ENCODE data around the gene DIP2C. TPM values are rescaled to one million over a fixed set of nuclear protein-coding genes. Genes with fewer than 3 reads are reported as not detected.

Gene DIP2C
- total RNA-seq, 1 experiment from 2014 or later: 11.0 TPM

GRCh38 chr10:436911-437665, 252.4 kb downstream of the DIP2C start (continued):
- no peak for TF ChIP-seq PREB (CRISPR knock-in tag; IDR thresholded peaks at IDR 0.05; ENCODE audit: borderline replicate concordance)
- TF ChIP-seq KAT7 (CRISPR knock-in tag; IDR thresholded peaks at IDR 0.05; ENCODE audit: borderline replicate concordance): no peak
- no peak for TF ChIP-seq ETV6 (CRISPR knock-in tag; IDR thresholded peaks at IDR 0.05)
- TF ChIP-seq ZNF121 (CRISPR knock-in tag; IDR thresholded peaks at IDR 0.05): no peak
- TF ChIP-seq FOXJ3 (CRISPR knock-in tag; IDR thresholded peaks at IDR 0.05; ENCODE audit: borderline replicate concordance): no peak
- TF ChIP-seq USF2 (CRISPR knock-in tag; IDR thresholded peaks at IDR 0.05): no peak
- TF ChIP-seq CREM (CRISPR knock-in tag; IDR thresholded peaks at IDR 0.05): no peak
- no peak for TF ChIP-seq ESRRA (CRISPR knock-in tag; IDR thresholded peaks at IDR 0.05; ENCODE audit: borderline replicate concordance)
- no peak for TF ChIP-seq MYBL2 (CRISPR knock-in tag; IDR thresholded peaks at IDR 0.05)
- no peak for TF ChIP-seq RORB (CRISPR knock-in tag; IDR thresholded peaks at IDR 0.05)
- no peak for TF ChIP-seq ZNF317 (CRISPR knock-in tag; IDR thresholded peaks at IDR 0.05; ENCODE audit: borderline replicate concordance, low read depth)
- TF ChIP-seq FOXP1 (CRISPR knock-in tag; IDR thresholded peaks at IDR 0.05; ENCODE audit: borderline replicate concordance): no peak
- TF ChIP-seq SMAD3 (CRISPR knock-in tag; IDR thresholded peaks at IDR 0.05; ENCODE audit: borderline replicate concordance): no peak
- TF ChIP-seq SMAD4 (CRISPR knock-in tag; IDR thresholded peaks at IDR 0.05): no peak
- no peak for TF ChIP-seq IRF1 (CRISPR knock-in tag; IDR thresholded peaks at IDR 0.05)

GRCh38 chr10:436013-436697, 253.3 kb downstream of the DIP2C start:
- ChIA-PET POLR2A (no interaction called here), CTCF (interaction anchor here (0.6 to 1.4 kb wide), 4 partner anchors 16 to 374 kb away, joined by 3 to 4 read pairs (median 4); no protein-coding TSS in a partner anchor)
- H3K36me3 Mint-ChIP-seq: peaks cover 15% of the 10 kb centered on the region
- H3K27ac Mint-ChIP-seq: no peak overlapping the region
- peak; percentile 69 for ATAC-seq
- no peak for TF ChIP-seq ERG (CRISPR knock-in tag; IDR thresholded peaks at IDR 0.05)
- TF ChIP-seq PRDM15 (CRISPR knock-in tag; IDR thresholded peaks at IDR 0.05): 0 out of 2 replicates have a peak, but pooled peaks have one; percentile 51
- peaks cover 27% of the 10 kb centered on the region for H3K9me3 Mint-ChIP-seq
- H3K4me3 Mint-ChIP-seq: no peak overlapping the region
- no peaks in the 10 kb centered on the region; the same call in 1 of the 2 replicates for H3K4me1 Mint-ChIP-seq
- peak; percentile 54 for DNase-seq (ENCODE audit: low spot score)
- H3K27me3 Mint-ChIP-seq (ENCODE audit: low read depth): no peaks in the 10 kb centered on the region

Data from WTC11 (cell line).